BLaER1 treated with 17β-estradiol and CSF1 and Interleukin-3, amounts not matched to agents 10 nM and 100 nM (cell line): ENCODE results near the gene NTMT2.

Experiments used
- H3K27ac ChIP-seq, 11 experiments: shearing (Covaris generic); formaldehyde crosslinking; 2 replicates each; pipeline ENCODE4 v1.8.1; 2022
- H3K27me3 ChIP-seq, 11 experiments: shearing (Covaris generic); formaldehyde crosslinking; 2 replicates each; pipeline ENCODE4 v1.8.1; 2022
- H3K36me3 ChIP-seq, 11 experiments: shearing (Covaris generic); formaldehyde crosslinking; 2 replicates each; pipeline ENCODE4 v1.8.1; 2022
- H3K4me1 ChIP-seq, 10 experiments: shearing (Covaris generic); formaldehyde crosslinking; 2 replicates each; pipeline ENCODE4 v1.8.1; 2022
- H3K4me2 ChIP-seq, 11 experiments: shearing (Covaris generic); formaldehyde crosslinking; 2 replicates each; pipeline ENCODE4 v1.8.1; 2022
- H3K4me3 ChIP-seq, 10 experiments: shearing (Covaris generic); formaldehyde crosslinking; 2 replicates each; pipeline ENCODE4 v1.8.1; 2022
- H3K9ac ChIP-seq, 11 experiments: shearing (Covaris generic); formaldehyde crosslinking; 2 replicates each; pipeline ENCODE4 v1.8.1; 2022
- H3K9me3 ChIP-seq, 11 experiments: shearing (Covaris generic); formaldehyde crosslinking; replicated peaks in 1 of 11; 2 replicates each; pipeline ENCODE4 v1.8.1; 2022
- H4K20me1 ChIP-seq, 11 experiments: shearing (Covaris generic); formaldehyde crosslinking; 2 replicates each; pipeline ENCODE4 v1.8.1; 2022
- Cebpa-rat ChIP-seq, 11 experiments: shearing (Covaris generic); IDR thresholded peaks; 2 replicates each; pipeline ENCODE4 v1.8.1; 2022

NTMT2 gene

GRCh38 chr1:170214117-170215032 lies 68.6 kb downstream of the NTMT2 start:
- H3K4me1 ChIP-seq: peaks cover 0 to 19% (median 0%) of the 10 kb centered on the region in 10 experiments; a peak in 7 of 20 replicates
- no peak overlapping the region for H3K9ac ChIP-seq
- no peak overlapping the region for H3K4me3 ChIP-seq
- no peaks in the 10 kb centered on the region for H4K20me1 ChIP-seq
- no peaks in the 10 kb centered on the region for H3K36me3 ChIP-seq
- TF ChIP-seq Cebpa-rat (IDR thresholded peaks at IDR 0.05): no peak
- H3K27ac ChIP-seq: no peak overlapping the region
- peaks cover 0 to 11% (median 0%) of the 10 kb centered on the region in 11 experiments; a peak in 6 of 22 replicates for H3K9me3 ChIP-seq
- no peaks in the 10 kb centered on the region for H3K27me3 ChIP-seq
- peak overlapping the region in 3 of 11 experiments; percentile 14 to 35 (median 34); a peak in 6 of 22 replicates for H3K4me2 ChIP-seq

GRCh38 chr1:170215072-170215885 lies 69.5 kb downstream of the NTMT2 start:
- Histone ChIP-seq H3K4me1 (peaks cover 0 to 17% (median 0%) of the 10 kb centered on the region in 10 experiments; a peak in 7 of 20 replicates), H3K4me2 (peak overlapping the region in 3 of 11 experiments; percentile 14 to 35 (median 34); a peak in 3 of 22 replicates), H3K36me3 (no peaks in the 10 kb centered on the region), H4K20me1 (no peaks in the 10 kb centered on the region), H3K9ac (no peak overlapping the region), H3K27me3 (no peaks in the 10 kb centered on the region), H3K27ac (no peak overlapping the region), H3K4me3 (no peak overlapping the region), H3K9me3 (peaks cover 0 to 2% (median 0%) of the 10 kb centered on the region in 11 experiments; a peak in 2 of 22 replicates)
- no peak for TF ChIP-seq Cebpa-rat (IDR thresholded peaks at IDR 0.05)

GRCh38 chr1:170217517-170218256 lies 71.9 kb downstream of the NTMT2 start:
- no peak for TF ChIP-seq Cebpa-rat (IDR thresholded peaks at IDR 0.05)

GRCh38 chr1:170218257-170218650 lies 72.5 kb downstream of the NTMT2 start:
- Histone ChIP-seq H3K9me3 (0 out of 22 replicates have a peak, but pooled peaks cover 0 to 4% (median 0%) of the 10 kb centered on the region in 11 experiments), H3K4me1 (peaks cover 0 to 17% (median 0%) of the 10 kb centered on the region in 10 experiments; a peak in 7 of 20 replicates), H4K20me1 (no peaks in the 10 kb centered on the region), H3K9ac (no peak overlapping the region), H3K36me3 (no peaks in the 10 kb centered on the region), H3K27ac (no peak overlapping the region), H3K4me3 (no peak overlapping the region), H3K4me2 (no peak overlapping the region), H3K27me3 (no peaks in the 10 kb centered on the region)
- TF ChIP-seq Cebpa-rat (IDR thresholded peaks at IDR 0.05): no peak

More at GRCh38 chr1:170217517-170218256, 71.9 kb downstream of the NTMT2 start:
- Histone ChIP-seq H3K4me2 (no peak overlapping the region), H3K36me3 (no peaks in the 10 kb centered on the region), H3K27me3 (no peaks in the 10 kb centered on the region), H3K9me3 (no peaks in the 10 kb centered on the region), H3K4me1 (peaks cover 0 to 17% (median 0%) of the 10 kb centered on the region in 10 experiments; a peak in 7 of 20 replicates), H3K4me3 (no peak overlapping the region), H3K9ac (no peak overlapping the region), H3K27ac (no peak overlapping the region), H4K20me1 (no peaks in the 10 kb centered on the region)
